ENCODE data around the gene TTC1.

The TTC1 gene

DNA sequence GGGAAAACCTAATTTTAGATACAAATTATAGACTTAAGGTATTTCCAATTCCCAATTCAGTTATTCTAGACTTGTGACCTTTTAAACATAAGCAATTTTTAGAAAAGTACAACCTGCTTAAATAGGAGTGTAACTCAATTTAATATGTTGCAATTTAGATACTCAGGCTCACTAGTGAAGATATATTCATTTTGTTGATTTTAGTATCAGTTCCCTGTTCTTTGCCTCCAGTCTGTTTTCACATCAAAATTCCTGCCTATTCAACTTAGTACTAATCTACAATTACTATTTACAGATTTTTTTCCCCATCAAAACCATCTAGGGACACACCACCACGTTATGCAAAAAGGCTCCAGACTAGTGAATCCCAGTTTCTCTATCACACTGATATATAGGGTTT lies 79.9 kb downstream of the TTC1 start:
- DNase-seq (ENCODE audit: low read depth) = no peak

DNA sequence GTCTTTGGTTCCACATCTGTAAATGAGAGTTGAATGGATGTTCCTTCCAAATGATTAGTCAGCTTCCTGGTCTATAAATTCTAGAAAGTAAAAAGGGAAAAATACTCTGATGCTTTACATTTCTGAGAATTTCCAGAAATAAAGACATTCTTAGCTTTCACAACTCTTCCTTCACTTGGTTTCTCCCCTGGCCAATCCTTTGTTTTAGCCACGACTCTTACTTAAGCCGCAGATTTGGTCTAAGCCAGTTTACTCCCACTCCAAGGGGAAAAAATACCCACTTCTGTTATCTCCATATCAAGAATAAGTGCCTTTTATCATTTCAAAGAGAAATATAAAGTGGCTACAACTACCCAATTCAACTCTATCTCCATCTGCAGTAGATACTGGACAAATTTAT lies 80.6 kb downstream of the TTC1 start:
- no peak for DNase-seq (ENCODE audit: low read depth)

DNA sequence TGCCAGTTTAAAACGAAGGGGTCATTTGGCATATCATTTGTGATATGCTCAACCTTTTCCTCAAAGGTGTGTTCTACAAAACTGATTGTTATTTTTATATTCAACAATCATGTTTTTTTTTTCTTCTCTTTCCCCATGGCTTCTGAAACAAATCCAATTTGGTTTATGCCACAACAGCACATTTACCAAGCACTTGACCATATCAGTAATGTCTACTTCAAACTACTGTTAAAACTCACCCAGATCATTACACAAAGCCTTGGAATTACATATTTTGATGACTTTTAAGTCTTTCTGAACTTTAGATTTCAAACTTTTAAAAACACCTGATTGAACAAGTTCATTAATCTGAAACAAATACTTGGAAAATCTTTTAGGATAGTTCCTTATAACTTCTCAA lies 81.1 kb downstream of the TTC1 start:
- DNase-seq (ENCODE audit: low read depth) = no peak

DNA sequence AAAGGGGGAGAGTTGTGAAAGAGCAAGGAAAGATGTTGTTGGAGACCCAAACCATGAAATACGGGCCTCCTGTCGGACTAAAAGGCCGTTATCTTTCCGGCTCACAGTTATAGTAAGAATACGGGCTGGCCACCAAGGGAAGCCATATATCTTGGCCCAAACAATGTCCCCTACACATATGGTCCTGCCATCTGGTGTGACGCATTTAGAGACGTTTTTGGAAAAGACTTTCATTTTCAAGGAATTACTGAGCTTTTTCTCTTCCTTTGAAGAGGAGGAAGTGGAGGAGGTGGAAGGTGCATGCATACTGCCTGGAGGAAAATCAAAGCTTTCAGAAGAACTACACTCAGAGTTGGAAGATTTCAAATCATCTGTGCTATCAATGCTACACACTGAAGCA lies 83.6 kb downstream of the TTC1 start:
- no peak for DNase-seq (ENCODE audit: low read depth)

DNA sequence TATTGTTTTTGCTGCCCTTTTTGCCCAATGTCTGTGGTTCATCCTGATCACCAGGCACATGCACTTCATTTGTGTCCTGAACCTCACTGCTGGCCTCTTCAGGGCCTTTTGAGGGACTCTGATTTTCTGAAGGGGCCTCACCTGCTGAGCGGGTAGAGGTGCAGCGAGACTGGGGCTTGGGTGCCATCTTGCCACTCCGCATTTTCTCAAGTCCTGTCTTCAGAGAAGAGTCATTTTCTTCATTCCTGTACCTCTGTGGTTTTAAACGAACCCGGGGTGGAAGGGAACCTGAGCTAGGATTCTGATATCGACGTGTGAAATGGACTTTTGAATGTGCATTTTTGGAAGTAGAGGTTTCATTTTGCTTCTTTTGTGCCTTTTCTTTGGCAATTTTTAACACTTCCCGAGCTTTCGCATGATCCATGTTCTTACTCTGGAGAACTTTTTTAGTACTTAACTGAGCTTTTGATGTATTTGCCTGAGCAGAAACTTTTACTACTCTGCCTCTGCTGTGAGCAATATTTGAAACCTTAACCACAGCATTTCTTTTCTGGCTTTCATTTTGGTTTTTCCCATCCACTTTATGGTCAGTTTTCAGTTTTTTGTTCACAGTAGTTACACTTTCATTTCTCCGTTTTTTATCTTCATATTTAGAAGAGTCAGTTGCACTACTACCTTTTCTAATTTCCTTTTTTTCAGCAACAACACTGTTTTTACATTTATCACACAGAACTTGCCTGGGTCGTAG lies 84.2 kb downstream of the TTC1 start:
- no peak for DNase-seq (ENCODE audit: low read depth)

DNA sequence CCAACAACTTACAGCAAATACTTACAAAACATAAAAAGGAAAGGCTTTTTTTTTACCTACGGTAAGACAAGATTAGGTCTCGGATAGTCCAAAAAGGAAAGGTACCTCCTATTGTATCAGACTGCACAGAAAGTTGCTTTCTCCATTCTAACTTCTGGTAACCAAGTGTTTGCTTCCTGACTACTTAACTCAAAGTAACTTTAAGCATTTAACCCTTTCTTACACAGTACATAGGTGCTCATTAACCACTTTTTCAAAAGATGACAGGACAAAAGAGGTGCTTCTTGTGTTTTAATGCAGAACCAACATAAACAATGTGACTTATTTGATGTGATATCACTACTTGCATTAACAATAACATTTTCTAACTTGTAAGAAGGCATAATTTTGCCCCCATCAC lies 87.2 kb downstream of the TTC1 start:
- DNase-seq (ENCODE audit: low read depth) = no peak

DNA sequence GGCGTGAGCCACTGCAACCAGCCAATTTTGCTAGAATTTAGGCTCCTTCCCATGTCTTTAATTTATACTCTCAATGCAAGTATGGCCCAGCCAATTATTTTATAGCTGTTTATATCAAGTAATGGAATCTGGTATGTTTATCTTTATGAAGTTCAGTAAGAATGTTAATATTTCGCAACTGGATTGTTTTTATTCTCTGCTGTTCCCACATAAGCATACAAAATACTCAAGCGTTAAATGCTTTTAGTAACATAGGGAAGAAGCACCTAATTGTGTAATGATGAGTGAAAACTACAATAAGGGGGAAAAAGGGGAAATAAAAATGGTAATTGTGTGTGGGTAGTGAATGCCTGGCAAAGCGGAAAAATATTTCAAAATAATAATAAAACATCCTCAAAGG lies 89.1 kb downstream of the TTC1 start:
- DNase-seq (ENCODE audit: low read depth) = no peak

DNA sequence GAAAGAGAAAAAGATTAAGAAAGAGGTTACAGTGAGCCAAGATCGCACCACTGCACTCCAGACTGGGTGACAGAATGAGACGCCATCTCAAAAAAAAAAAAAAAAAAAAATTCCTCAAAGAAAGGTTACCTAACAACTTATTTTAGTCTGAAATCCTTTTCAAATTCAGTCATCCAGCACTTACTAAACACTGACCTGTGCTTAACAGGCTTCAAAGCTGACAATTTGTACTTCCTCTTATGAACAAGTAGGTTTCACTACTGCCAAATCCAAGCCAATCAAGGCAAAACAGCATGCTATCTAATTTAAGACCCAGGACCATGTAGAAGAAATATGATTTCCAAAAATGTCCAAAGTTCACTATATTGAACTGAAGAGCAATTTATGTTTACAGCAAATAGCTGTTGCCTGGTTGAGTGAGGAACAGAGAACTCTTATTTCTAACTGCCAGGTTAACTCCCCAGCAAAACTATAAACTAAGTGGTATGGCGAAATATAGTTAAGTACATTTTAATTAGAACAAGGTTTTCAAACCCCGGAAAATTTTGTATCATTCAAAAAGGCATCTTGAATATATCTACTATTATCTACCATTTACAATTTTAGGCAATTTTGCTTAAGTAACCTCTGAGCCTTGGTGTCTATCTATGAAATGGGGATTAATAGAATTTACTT lies 96.9 kb downstream of the TTC1 start:
- no peak for DNase-seq (ENCODE audit: low read depth)

DNA sequence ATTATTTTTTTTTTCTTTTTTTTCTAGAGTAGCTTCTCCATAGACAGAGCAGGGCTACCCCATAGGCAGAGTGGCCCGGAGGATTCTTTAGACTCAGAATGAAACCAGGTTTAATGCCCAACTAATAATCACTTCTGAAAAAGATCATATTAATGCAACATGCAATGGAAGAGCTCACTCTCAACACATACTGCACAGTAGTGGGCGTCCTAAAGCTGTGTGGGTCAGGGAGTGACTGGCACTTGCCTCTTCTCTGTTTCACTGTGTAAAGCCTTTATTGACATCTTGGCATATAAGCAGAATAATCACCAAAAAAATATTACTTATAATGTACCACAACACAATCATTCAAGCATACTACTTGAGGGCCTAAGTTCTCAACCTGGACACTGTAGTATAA lies 99.2 kb downstream of the TTC1 start:
- no peak for DNase-seq (ENCODE audit: low read depth)

Data from stimulated activated CD4-positive, alpha-beta T cell treated with anti-CD3 and anti-CD28 coated beads, Interleukin-2, amount 100 ng/mL, for 4 hours (primary cell).